Stimulated activated CD4-positive, alpha-beta T cell treated with anti-CD3 and anti-CD28 coated beads, Interleukin-2, amount 100 ng/mL, for 24 hours (primary cell): ENCODE results near the gene NPBWR2.

Source experiments
- DNase-seq, 2 donors: peaks; one replicate each; pipeline ENCODE4 v3.0.0-alpha.2; 2020

Gene NPBWR2

GRCh38 chr20:64083378-64083803 lies 24.0 kb downstream of the NPBWR2 start:
- DNase-seq = peak; percentile 74 to 82

GRCh38 chr20:64082820-64083377 lies 24.5 kb downstream of the NPBWR2 start:
- DNase-seq = no peak

- DNase-seq = no peak
Observed at GRCh38 chr20:64082126-64082731, 25.1 kb downstream of the NPBWR2 start.

GRCh38 chr20:64081624-64081964 lies 25.8 kb downstream of the NPBWR2 start:
- no peak for DNase-seq

GRCh38 chr20:64080813-64081623 lies 26.3 kb downstream of the NPBWR2 start:
- no peak for DNase-seq

- no peak for DNase-seq
Observed at GRCh38 chr20:64080013-64080812, 27.2 kb downstream of the NPBWR2 start, which contains the start of gene OPRL1. TSS of gene OPRL1 (plus strand) at chr20:64080082. CDS start at chr20:64092721, 12,639 bp downstream.

GRCh38 chr20:64079273-64080012 lies 27.9 kb downstream of the NPBWR2 start, which contains the start of gene RGS19:
TSS of gene RGS19 (minus strand) at chr20:64079518. CDS start at chr20:64076886, 2,632 bp downstream.
- DNase-seq = peak; percentile 64 to 78

GRCh38 chr20:64078934-64079272 lies 28.5 kb downstream of the NPBWR2 start:
- DNase-seq = no peak

- peak; percentile 48 to 61 for DNase-seq
Observed at GRCh38 chr20:64077876-64078551, 29.4 kb downstream of the NPBWR2 start.

- DNase-seq = no peak
Observed at GRCh38 chr20:64077541-64077875, 29.9 kb downstream of the NPBWR2 start.

- peak in 1 of 2 donors; percentile 63 for DNase-seq
Observed at GRCh38 chr20:64077094-64077493, 30.3 kb downstream of the NPBWR2 start.

GRCh38 chr20:64076061-64076997 lies 31.0 kb downstream of the NPBWR2 start:
- no peak for DNase-seq

- no peak for DNase-seq
Observed at GRCh38 chr20:64075556-64075955, 31.8 kb downstream of the NPBWR2 start.

GRCh38 chr20:64074963-64075362 lies 32.4 kb downstream of the NPBWR2 start:
- DNase-seq = no peak

GRCh38 chr20:64074184-64074789 lies 33.1 kb downstream of the NPBWR2 start:
- no peak for DNase-seq

- DNase-seq = no peak
Observed at GRCh38 chr20:64073476-64074183, 33.7 kb downstream of the NPBWR2 start.

GRCh38 chr20:64072498-64073063 lies 34.8 kb downstream of the NPBWR2 start:
- DNase-seq = no peak

- no peak for DNase-seq
Observed at GRCh38 chr20:64071341-64072332, 35.7 kb downstream of the NPBWR2 start.
